ENCODE measurements around the gene PRR33.
"Not testable (repeated sequence)": the region's sequence is repeated elsewhere in the genome, so short reads cannot be mapped to it uniquely, and the experiment has no call there.

PRR33 gene

GRCh38 chr11:1877211-1878136 lies 14.2 kb downstream of the PRR33 start:
- in situ Hi-C loops (cut with MboI; ENCODE audit: low sequenced_read_pairs), result no loop called here

- in situ Hi-C loops (cut with MboI; ENCODE audit: low sequenced_read_pairs), result no loop called here
These were observed 15.2 kb downstream of the PRR33 start for GRCh38 chr11:1876361-1877063.

DNA sequence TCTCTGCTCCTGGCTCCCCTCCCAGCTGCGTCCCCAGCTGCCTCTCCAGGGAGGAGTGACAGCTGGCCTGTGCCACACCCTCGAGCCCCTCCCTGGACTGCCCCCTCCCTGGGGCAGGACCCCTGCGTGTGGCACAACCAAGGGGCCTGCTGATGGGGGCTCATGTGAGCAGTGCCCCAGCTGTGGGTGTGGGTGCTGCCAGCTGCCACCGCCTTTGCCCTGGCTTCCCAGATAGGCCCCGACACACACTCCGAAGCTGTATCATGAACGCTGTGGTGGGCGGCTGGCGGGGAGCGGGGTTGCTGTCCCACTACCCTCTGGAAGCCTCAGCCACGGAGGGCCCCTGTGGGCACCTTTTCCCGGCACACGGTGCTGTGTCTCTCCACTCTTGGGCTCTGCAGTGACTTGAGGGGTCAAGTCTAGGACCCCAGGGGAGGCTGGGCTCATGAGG lies 15.8 kb downstream of the PRR33 start:
- in situ Hi-C loops (cut with MboI; ENCODE audit: low sequenced_read_pairs), result not testable (repeated sequence)

GRCh38 chr11:1875093-1875850 lies 16.4 kb downstream of the PRR33 start:
- in situ Hi-C loops (cut with MboI; ENCODE audit: low sequenced_read_pairs), result no loop called here

DNA sequence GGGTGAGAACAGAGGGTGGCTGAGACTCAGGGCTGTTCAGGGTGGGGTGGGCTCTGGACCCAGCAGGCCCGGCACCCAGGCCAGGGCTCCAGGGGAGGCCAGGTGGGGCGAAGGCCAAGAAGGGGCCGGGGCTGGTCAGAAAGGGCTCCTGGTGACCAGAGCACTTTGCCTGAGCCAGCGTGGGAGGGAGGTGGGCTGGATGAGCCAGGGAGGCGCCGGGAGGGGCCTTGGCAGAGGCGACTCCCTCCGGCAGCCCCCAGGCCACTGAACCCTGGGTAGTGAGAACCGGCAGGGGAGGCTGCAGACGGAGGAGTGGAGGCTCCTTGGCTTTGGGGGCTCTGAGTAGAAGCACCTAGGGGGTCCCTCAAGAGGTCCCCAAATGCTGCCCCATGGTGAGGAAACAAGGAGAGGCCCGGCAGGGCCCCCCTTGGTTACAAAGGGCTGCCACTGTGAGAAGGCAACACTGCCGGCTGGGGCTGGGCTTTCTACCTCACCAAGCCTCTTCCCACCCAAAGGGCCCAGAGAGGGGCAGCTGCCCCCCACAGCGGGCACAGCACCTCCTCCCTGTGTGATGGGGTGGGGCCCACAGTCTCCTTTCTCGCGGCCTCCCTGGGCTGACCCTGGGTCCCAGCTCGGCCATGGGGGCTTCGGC lies 17.1 kb downstream of the PRR33 start:
- in situ Hi-C loops (cut with MboI; ENCODE audit: low sequenced_read_pairs), result not testable (repeated sequence)

DNA sequence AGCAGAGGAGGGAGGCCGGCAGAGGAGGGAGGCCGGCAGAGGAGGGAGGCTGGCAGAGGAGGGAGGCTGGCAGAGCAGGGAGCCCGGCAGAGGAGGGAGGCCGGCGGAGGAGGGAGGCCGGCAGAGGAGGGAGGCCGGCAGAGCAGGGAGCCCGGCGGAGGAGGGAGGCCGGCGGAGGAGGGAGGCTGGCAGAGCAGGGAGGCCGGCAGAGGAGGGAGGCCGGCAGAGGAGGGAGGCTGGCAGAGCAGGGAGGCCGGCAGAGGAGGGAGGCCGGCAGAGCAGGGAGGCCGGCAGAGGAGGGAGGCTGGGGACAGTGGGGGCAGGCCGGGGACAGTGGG lies 17.9 kb downstream of the PRR33 start:
- in situ Hi-C loops (cut with MboI; ENCODE audit: low sequenced_read_pairs), result not testable (repeated sequence)

GRCh38 chr11:1873048-1873812 lies 18.5 kb downstream of the PRR33 start:
- in situ Hi-C loops (cut with MboI; ENCODE audit: low sequenced_read_pairs), result no loop called here

- in situ Hi-C loops (cut with MboI; ENCODE audit: low sequenced_read_pairs), result no loop called here
These were observed 19.3 kb downstream of the PRR33 start for GRCh38 chr11:1872267-1872985.

GRCh38 chr11:1871531-1871930 lies 20.2 kb downstream of the PRR33 start:
- in situ Hi-C loops (cut with MboI; ENCODE audit: low sequenced_read_pairs), result no loop called here

- in situ Hi-C loops (cut with MboI; ENCODE audit: low sequenced_read_pairs), result no loop called here
These were observed 20.8 kb downstream of the PRR33 start for GRCh38 chr11:1870721-1871466.

- in situ Hi-C loops (cut with MboI; ENCODE audit: low sequenced_read_pairs), result no loop called here
These were observed 21.4 kb downstream of the PRR33 start for GRCh38 chr11:1870326-1870696.

- in situ Hi-C loops (cut with MboI; ENCODE audit: low sequenced_read_pairs), result no loop called here
These were observed 22.0 kb downstream of the PRR33 start for GRCh38 chr11:1869427-1870325.

DNA sequence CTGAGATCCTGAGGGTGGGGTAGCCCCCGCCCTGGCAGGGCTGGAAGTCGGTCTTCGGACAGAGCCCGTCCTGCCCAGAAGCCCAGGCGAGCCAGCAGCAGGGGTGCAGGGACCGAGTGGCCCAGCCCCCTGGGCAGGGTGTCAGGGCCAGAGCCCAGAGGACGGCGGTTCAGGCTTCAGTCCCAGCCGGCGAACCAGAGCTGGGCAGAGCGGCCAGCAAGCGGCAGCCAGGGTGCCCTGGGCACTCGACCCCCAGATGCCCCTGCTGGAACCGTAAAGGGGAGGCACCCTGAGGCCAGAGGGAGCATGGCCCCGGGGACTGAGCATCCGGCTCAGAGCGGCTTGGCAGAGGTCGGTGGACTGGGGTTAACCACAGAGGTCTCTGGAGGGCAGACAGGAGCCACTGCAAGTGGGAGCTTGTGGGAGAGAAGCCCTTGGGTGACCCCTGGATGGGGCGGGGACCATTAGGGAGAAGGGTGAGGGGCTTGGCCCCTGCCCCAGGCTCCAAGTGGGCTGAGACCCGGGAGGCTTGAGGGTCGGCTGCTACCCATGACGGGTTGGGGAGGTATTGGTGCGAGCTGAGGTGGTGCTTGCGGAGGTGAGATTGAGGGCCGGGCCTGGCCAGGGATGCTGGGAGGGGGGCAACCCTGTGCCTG lies 22.9 kb downstream of the PRR33 start:
- in situ Hi-C loops (cut with MboI; ENCODE audit: low sequenced_read_pairs), result no loop called here

GRCh38 chr11:1868056-1868635 lies 23.5 kb downstream of the PRR33 start:
- in situ Hi-C loops (cut with MboI; ENCODE audit: low sequenced_read_pairs), result no loop called here

DNA sequence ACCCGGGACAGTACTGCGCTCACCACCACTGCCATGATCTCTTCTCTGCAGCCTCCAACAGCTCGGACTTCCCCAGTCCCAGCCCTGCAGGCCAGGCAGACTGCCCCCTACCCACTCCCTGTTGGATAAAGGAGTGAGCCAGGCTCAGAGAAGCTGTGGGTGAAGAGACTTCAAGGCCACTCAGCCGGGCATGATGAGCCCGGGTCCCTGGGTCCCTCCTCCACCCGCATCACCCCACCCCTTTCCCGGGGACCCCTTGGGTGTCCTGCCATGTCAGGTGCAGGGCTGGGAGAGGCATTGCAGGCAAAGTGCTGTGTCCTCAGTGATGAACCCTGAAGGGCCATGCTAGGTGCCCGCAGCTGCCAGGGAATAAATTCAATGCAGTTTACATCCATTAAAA lies 24.3 kb downstream of the PRR33 start:
- in situ Hi-C loops (cut with MboI; ENCODE audit: low sequenced_read_pairs), result no loop called here

- in situ Hi-C loops (cut with MboI; ENCODE audit: low sequenced_read_pairs), result no loop called here
These were observed 24.9 kb downstream of the PRR33 start for GRCh38 chr11:1866776-1867175.

- in situ Hi-C loops (cut with MboI; ENCODE audit: low sequenced_read_pairs), result no loop called here
These were observed 25.5 kb downstream of the PRR33 start for GRCh38 chr11:1866226-1866625.

Measured in HL-60/S4 treated with phorbol 12-myristate 13-acetate at 8.2 ng/mL for 4 days and 3 days (cell line).